Stimulated activated CD8-positive, alpha-beta memory T cell treated with anti-CD3 and anti-CD28 coated beads, Interleukin-12 subunit alpha, Interleukin-12 subunit beta, amount 100 ng/mL, for 4 hours (primary cell): ENCODE results near the gene MDFI.

Source experiments
- DNase-seq: peaks from one replicate; pipeline ENCODE4 v3.0.0-alpha.2; 2020; ENCODE audit warnings: low read depth

MDFI gene

GRCh38 chr6:41672816-41673703 lies 34.8 kb downstream of the MDFI start:
- no peak for DNase-seq

GRCh38 chr6:41673704-41674000 lies 35.4 kb downstream of the MDFI start:
- no peak for DNase-seq

GRCh38 chr6:41674231-41675000 lies 36.1 kb downstream of the MDFI start:
- DNase-seq = no peak

DNA sequence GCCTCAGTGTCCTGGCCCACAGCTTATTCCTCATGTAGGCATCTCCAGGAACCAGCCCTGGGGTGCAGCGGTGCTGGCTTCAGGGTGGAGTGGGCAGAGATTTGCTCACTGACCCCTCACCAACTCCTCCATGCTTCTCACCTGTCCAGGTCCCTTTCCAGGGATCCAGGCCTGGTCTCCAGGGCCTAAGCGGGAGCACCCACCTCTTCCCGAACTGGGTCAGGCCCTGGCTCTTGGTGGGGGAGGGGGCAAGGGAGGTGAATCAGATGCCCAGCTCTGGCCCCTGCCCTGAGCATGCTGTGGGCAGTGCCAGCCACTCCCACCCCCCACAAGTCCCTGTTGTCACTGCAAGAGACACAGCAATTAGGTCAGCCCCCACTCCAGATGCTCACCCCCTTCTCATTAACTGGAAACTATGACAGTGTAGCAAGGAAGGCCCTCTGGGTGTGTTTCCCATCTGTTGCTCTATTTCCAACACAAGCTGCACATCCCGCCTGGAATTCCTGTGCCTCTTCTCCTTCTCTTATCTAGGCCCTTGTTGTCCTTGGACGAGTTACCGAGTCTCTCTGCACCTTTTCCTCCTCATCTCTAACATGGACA lies 37.0 kb downstream of the MDFI start:
- DNase-seq = no peak

GRCh38 chr6:41675992-41676391 lies 37.7 kb downstream of the MDFI start:
- DNase-seq = no peak

GRCh38 chr6:41676431-41676830 lies 38.2 kb downstream of the MDFI start:
- no peak for DNase-seq

- no peak for DNase-seq
Measured at GRCh38 chr6:41677124-41677921, 39.1 kb downstream of the MDFI start.

DNA sequence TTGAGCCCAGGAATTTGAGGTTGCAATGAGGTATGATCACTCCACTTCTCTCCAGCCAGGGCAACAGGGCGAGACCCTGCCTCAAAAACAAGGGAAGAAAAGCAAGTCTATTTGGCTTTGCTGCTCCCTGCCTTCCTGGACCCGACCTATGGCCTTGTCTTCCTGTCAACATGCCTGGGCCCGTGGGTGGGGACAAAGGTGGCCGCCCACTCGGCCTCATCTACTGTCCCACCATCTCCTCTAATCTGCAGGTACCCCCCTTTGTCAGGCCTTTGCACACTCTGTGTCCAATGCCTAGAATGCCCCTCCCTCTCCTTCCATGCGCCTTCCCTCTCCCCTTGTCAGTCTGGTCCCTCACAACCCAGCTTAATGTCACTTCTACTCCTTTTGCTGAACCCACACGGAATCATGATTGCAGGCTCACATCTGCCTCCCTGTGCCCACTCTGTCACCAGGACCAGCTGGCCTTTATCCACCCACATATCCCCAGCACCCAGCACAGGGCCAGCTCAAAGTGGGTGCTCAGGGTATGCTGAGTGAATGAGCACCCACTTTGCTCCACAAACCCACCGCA lies 40.3 kb downstream of the MDFI start:
- DNase-seq = no peak

DNA sequence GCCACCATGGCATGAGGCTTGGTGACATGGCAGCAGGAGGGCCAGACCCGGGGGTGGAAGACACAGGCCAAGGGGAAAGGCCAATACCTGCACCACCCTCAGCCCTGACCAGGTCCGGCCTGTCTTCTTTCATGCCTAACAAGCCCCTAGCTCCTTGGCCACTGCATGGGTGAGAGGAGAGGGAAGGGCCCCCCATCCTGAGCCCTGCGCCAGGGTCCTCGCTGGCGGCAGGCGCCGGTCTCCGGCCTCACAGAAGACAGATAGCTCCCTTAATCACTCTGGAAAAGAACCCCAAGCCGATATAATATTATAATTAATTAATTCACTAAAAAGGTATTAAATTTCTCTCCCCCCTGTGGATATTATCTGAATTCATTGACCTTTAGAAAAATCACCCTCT lies 41.4 kb downstream of the MDFI start:
- no peak for DNase-seq

DNA sequence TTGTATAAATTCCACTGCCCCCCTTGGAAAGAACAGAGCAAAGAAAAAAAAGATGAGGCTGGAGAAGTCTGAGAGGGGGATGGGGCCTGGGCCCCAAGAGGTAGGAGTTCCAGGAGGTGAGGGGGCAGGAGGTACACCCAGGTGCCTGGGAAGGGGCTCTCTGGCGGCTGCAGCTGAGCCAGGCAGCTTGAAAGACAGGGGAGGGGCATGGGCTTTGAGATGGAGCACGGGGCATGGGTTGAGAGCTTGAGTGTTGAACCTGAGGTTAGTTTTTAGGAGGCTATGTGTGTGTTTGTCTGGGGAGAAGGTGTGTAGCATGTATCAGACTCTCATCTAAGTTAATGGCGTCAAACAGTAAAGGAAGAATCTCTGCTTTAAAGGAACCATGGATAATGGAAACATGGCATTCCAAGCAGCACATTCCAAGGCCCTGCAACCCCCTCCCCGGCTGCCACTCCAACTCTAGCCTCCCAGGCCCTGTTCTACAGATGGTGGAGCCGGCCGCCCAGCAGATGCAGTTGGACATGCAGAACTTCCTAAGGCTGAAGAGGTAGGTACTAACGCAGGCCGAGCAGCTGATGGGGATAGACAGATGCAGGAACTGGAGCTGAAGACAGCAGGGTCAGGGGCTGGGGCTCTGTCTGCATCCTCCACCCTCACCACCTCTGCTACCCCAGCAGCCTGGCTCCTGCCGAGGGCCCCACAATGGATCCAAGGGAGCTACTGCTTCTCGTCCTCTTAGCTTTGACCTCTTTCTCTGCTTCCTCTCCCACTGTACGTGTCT lies 42.1 kb downstream of the MDFI start:
- DNase-seq = no peak

DNA sequence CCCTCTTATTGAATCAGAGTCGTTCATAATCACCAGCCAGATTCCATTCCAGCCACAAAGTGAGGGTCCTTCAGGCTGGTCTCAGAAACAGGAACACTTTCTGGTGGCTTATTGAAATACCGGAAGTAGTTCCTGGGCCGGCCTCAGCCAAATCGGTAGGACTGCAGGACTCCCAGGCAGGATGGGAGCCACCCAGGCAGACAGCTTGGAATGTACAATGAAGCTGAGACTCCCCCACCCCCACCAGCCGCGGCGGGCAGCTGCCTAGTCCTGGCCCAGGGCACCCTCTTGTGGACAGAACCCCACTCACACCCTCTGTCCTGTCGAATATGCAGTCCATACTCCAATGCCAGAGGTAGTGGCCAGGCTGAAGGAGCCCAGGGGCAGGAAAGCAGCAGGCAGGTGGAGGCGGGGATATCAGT lies 43.8 kb downstream of the MDFI start:
- peak; percentile 46 for DNase-seq

DNA sequence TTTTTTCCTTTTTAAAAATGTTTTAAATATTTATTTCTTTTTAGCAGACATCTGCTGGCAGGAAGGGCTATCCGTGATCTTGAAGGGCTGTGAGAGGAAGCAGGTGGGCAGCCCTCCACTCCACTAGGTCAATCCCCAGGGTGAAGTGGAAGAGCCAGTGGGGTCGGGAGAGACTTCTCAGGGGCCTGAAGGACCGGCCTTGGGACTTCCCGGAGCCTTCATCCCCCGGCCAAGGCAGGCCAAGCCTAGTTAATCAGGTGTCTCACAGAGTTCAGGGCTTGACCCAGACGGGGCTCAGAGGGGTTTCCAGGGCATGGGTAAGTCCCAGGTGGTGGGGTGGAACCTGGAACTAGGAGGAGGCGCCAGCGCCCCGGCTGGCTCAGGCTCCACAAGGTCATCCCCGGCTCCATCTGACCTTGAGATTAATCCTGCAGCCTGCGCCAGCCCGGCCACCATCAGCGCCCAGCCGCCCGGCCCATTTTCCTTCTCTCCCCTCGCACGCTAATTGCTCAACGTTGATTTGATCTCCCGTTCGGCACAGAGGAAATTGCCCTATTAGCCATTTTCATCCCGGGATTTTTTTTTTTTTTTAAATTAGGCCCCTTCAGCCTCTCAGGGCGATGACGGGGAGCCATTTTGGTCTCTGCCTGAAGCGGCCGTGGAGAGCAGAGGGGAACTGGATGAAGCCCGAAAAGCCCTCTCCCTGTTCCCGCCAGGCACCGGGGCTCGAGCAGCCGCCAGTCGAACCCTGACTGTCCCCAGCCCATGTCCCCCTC lies 44.4 kb downstream of the MDFI start:
- no peak for DNase-seq

DNA sequence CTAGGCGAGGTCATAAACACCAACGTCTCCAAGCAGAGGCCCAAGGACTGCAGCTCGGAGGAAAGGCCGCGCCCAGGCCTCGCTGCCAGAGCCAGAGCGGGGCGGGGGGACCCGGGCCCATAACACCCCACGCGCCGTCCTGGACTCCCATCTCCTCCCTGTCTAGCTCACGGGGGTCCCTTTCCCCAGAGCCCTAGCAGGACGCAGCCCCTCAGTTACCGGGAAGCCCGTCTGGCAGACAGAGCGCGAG lies 44.9 kb downstream of the MDFI start:
- DNase-seq = no peak

DNA sequence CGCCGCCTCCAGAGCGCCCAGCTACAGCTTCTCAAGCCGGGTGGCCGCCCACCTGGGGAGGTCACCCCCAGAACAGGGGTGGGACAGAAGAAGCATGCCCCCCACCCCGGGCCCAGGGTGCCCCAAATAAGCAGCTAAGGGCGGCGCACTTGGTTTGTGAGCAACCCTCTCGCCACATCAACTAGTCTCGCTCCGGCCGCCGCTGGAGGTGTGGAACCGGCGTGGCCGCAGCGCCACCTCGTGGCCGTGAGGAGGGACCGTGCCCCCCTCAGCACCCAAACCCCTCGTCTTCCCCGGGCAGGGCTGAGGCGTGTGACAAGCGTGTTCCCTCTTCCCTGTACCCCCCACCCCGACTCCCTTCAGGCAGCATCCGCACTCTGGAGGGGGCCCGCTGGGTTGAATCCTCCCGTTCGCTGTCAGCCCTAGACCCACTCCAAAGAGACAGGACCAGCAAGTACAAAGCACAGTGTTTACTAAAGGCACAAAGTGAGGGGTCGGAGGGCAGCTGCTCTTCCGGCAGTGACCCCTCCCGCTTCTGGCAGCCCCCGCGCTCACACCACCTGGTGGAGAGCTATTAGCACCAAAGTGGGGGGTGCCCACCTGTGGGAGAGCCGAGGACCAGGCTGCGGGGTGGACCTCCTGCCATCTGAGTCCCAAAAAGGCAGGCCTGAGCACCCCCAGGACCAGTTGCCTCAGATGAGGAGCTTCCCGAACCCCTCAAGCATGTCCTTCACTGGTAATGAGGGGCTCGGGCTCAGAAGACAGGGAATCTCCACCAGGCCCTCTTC lies 45.4 kb downstream of the MDFI start:
- DNase-seq = peak; percentile 68

- DNase-seq = no peak
Measured at GRCh38 chr6:41684311-41685180, 46.3 kb downstream of the MDFI start.

- no peak for DNase-seq
Measured at GRCh38 chr6:41685641-41686380, 47.5 kb downstream of the MDFI start.

- DNase-seq = no peak
Measured at GRCh38 chr6:41687501-41688175, 49.4 kb downstream of the MDFI start.
